ENCODE measurements around the gene IRF1. TPM values are rescaled to one million over a fixed set of nuclear protein-coding genes. Genes with fewer than 3 reads are reported as not detected.
"Not testable (repeated sequence)": the region's sequence is repeated elsewhere in the genome, so short reads cannot be mapped to it uniquely, and the experiment has no call there.

Gene IRF1
- total RNA-seq, 1 donor from 2014 or later, result 545 TPM

DNA sequence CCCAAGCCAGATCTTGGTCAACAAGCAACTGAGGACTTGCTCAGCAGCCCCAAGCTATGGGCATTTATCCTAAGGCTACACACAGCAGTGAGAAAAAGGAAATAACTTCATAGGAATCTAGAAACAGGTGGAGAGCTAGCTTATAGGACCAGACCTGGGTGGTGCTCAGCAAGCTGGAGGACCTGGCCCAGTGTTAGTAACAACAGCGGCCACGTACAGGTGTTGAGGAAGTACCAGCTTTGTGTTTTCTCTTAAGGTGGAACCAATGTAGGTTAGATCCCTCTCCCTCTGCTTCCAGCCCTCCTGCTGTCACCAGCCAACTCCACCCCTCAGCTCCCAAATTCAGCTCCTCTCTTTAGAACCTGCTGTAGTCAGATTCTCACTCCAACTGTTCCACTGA is 43.4 kb downstream of the IRF1 start:
- intact Hi-C loops (cut with micrococcal nuclease), result no loop called here

DNA sequence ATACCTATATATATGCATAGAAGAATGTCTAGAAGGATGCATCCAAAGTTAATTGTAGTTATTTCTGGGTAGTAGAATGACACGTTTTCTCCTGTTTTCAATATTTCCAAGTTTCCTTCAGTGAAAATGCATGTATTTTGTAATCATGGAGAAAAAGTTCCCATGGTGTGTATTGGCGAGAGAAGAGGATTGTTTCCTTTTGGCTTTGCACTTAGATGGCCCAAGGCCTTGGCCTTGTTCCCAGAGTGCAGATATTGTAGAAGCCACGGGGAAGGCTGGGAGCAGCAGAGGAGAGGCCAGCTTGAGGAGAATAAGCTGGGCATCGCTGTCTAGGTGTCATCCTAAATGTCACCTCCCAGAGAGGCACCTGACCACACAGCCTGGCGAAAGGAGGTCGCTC is 44.0 kb downstream of the IRF1 start:
- intact Hi-C loops (cut with micrococcal nuclease), result loop anchor here (1.0 kb wide), 1 partner anchor 9 kb away; no protein-coding TSS in a partner anchor

DNA sequence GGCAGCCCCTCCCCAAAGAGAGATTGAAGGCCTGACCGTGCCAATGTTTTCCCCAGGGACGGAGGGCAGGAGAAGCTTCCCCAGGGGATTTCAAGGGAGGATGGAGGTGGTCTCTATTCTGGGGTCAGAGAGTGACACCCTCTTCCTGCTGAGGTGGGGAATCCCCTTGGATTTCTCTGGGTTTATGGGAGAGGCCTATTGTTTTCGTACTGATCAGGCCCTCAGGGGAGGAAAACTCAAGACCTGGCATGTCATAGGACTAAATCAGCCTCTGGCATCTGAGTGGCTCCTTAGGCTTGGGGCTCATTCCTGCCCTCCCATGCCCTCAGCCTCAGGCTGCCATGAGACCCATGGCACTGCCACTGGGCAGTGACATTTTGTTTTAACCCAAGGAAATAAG is 44.6 kb downstream of the IRF1 start:
- intact Hi-C loops (cut with micrococcal nuclease), result loop anchor here (1.0 kb wide), 1 partner anchor 9 kb away; no protein-coding TSS in a partner anchor

DNA sequence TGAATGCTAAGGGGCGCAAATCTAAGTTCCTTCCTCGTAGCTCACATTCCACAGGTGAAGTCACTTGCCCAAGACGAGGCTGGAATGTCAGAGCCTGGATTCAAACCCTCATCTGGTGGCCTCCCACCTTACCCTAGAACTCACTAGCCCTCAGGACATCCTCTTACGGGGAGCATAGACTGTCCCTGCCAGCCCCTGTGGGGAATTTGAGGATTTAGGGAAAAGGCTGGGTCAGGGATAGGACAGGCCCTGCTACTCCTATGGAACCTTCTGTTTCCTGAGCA is 45.0 kb downstream of the IRF1 start:
- intact Hi-C loops (cut with micrococcal nuclease), result no loop called here

DNA sequence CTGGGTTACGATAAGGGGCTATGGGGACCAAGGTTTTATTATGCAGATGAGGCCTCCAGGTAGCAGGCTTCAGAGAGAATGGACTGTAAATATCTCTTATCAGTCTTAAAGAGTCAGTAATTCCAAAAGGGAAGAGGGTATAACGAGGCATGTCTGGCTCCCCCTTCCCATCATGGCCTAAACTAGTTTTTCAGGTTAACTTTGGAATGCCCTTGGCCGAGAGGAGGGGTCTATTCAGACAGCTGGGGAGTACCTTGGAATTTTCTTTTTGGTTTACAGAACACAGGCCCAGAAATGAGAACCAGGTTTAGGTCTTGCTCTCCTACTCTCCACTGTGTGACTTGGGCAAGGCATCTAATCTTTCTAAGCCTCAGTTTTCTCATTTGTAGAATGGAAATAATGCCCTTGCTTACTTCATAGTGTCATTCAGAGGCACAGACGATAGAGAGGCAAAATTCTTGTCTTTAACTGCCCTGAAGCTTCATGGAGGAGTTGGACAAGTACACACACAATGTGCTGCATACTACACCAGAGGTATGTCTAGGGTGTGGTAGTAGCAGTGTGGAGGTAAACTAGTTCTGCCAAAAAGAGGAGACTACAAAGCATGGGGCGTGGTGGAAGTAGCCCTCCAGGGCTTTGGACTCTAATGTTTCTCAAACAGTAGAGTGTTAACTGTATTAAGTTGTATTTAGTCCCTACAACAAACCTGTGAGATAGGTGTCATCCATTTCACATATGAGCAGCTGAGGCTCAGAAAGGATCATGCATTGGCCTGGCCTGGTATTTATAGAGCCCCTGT is 45.5 kb downstream of the IRF1 start:
- intact Hi-C loops (cut with micrococcal nuclease), result no loop called here

DNA sequence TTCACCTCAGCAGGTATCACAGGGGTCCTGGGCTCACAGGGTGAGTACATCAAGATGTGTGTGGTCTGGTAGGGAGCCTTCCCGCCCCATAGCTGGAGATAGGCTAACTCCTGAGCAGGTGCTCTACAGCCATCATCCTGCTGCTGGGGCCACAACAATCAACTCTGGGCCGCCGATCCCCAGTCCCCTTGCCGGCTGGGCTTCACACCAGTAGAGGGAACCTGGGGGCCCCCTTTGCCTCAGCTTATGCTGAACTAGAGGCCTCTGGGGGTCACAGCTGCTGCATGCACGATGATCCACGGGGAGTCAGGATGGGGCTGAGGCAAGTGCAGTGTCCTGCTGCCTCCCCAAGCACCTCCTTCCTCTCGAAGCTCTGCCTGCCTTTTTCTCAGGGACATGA is 46.5 kb downstream of the IRF1 start:
- intact Hi-C loops (cut with micrococcal nuclease), result no loop called here

DNA sequence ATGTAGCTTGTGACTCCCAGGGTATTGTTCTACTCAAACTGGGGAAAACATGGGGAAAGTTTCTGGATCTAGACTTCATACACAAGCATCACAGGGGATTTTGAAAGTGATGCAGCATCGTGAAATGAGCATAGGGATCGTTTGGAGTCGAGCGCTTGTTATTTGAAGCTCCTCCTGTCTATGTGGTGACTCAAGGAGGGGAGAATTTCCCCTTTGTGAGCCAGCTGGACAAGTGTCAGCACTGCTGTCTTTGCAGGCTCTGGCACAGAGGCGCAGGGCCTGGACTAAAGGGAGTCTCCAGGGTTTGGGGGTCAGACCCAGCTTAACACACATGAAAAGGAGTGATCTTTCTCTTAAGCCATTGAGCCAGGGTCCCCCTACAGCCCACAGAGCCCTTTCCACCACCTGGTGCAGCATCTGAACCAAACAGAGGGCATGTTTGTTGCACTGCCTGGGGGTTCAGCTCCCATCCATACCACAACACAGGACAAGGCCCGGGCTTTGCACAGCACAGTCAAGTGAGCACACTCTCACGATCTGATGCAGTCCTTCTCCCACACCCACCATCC is 51.0 kb downstream of the IRF1 start:
- intact Hi-C loops (cut with micrococcal nuclease), result no loop called here

DNA sequence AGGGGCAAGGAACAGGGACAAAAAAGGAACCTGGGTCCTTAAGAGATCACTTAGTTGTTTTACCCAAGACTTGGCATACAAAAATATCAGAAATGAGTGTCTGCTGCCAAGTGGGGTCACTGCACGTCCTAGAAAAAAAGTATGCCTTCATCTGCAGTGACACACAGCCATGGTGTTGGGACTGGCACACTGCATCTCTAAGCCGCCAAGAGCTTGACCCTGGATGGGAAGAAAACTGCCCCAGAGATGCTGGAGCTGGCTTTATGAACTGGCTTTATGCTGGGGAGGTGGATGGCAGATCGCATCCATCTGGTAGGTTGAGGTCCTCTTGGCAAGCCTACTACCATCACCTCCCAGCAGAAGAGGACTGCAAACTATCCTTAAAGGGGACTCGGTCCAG is 51.7 kb downstream of the IRF1 start:
- intact Hi-C loops (cut with micrococcal nuclease), result no loop called here

DNA sequence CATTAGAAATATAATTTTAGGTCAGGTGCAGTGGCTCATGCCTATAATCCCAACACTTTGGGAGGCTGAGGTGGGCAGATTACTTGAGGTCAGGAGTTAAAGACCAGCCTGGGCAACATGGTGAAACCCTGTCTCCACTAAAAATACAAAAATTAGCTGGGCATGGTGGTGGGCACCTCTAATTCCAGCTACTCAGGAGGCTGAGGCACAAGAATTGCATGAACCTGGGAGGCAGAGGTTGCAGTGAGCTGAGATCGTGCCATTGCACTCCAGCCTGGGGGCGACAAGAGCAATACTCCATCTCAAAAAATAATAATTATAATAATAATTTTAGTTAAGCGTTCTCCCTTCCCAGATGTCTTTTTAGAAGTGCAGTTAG is 52.3 kb downstream of the IRF1 start:
- intact Hi-C loops (cut with micrococcal nuclease), result not testable (repeated sequence)

DNA sequence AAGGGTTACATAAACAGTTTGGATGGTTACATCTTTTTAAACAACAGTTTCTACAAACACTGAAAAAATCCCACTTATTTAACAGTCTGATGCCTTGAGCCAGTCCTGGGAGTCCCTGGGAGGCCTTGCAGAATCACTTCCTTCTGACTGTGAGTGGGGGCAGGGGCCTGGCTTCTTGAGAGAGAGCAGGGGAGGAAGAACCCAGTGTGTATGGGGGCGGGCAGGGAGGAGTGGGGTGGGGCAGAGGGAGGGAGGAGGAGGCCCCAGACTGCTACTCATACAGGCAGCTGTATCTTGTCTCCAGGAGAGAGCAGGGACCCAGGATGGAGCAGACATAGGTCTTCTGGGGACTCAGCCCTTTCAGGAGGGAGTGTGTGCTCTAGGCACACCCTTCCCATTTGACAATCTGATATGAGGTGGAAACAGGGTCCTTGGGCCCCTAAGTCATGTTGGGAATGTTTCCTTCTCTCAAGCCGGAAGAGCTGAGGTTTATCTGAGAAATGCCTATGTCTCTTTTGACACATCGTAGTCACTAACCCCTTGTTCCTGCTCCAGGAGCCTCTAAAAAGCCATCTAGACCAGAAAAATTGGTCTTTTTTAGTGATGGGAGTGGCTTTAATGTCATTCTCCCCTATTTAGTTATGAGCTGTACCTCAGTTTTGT is 52.8 kb downstream of the IRF1 start:
- intact Hi-C loops (cut with micrococcal nuclease), result loop anchor here (1.0 kb wide), 5 partner anchors 9 to 36 kb away; no protein-coding TSS in a partner anchor

DNA sequence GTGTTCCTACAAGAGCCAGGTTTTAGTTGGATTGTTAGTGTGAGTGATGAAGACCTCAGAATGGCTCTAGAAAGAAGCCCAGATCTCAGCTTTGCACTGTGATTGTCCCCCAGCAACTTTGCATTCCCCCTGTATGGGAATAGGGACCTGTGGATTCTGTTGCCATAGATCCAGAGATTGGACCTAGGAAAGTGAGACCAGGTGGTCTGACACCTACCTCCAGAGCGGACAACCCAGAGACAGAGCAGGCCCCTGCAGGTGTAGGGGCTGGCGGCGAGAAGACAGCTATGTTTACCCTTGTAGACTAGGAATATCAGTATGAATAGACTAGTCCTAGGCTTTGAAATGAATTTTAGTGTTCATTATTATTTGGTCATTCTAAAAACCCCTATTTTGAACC is 53.6 kb downstream of the IRF1 start:
- intact Hi-C loops (cut with micrococcal nuclease), result loop anchor here (1.0 kb wide), 5 partner anchors 9 to 36 kb away; no protein-coding TSS in a partner anchor

DNA sequence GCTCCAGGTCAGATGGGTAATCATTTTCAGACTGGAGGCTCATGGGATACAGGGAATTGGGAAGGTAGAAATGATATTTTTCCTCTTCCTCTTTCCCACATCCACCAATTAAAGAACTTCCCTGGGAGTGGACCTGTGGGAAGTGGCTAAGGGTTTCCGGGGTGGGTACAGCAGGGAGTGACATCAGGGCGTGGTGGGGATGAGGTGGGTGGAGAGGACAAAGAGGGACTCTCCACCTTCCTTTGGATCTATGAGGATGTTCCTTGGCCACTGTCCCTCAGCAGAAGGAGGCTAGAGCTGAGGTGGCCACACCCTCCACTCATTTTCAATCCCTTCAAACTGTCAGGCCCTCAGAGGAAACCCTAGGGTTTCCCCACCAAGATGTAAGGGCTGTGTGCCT is 54.7 kb downstream of the IRF1 start:
- intact Hi-C loops (cut with micrococcal nuclease), result no loop called here

DNA sequence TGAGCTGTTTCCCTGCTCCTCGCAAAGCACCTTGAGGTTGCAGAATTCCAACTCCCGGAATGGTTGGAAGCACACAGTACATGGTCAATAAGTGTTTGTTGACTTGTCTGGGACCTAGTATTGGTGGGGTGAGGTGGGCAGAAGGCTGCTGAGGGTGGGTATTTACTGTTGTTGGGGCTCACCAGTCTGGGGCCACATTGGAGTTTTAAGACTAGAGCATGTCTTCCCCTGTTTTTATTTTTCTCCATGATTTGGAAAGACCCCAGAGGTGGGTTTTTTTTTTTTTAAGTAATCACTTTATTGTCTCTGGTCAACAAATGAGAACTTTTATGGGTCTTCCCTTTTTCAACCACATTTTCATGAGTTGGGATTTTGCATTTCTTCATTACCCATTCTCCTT is 55.1 kb downstream of the IRF1 start:
- intact Hi-C loops (cut with micrococcal nuclease), result no loop called here

DNA sequence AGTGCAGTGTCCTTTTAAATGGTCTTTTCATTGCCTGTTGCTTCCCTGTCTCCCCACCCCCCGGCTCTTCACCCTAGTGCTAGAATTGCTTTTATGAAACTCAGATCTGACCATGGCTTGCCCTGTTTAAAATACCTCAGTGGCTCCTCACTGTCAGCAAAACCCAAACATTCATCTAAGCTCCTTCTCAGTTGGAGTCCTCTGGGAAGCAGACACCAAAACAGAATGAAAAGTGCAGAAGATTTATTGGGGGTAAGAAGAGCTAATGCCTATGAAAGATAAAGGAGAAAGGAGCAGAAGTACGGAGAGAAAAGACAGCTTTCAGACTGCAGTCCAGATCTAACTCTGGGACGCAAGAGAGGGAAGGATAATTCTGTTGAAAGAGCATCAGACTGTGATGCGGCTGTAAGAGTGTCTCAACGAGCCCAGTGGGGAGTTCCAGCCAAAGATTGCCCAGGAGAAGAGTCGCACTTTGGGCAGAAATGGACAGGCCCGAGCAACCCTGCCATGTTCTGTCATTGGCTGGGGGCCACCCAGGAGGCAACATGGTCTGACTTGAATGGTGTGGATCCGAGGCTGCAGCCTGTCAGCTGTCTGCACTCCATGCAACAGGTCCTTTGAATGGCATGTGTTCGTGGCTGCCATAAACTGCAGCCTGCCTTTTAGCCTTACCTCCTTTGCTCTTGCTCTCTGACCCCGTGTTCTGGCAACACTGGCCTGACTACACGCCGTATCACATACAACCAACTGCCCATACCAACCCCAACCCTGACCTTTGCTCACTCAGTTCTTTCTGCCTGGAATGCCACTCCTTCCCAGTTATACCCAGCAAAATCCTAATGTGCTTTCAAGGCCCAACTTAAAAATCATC is 55.9 kb downstream of the IRF1 start:
- intact Hi-C loops (cut with micrococcal nuclease), result no loop called here

DNA sequence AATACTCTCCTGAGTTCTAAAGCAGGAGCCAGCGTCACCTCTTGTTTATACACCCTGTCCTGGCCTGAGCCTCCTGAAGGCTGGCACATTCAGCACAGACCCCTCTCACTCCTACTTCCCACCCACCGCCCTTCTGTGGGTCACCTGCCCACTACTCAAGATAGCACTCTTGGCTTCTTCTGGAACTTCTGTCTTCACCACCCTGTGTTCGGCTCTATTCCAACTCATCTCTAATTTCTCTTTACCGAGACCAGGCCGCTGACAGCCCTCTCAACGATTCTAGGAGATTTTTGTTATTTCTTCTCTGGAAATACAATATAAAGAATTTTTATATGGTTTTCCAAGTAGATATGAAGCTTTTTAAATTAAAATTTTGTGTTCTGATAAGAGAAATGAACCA is 57.4 kb downstream of the IRF1 start:
- intact Hi-C loops (cut with micrococcal nuclease), result no loop called here

DNA sequence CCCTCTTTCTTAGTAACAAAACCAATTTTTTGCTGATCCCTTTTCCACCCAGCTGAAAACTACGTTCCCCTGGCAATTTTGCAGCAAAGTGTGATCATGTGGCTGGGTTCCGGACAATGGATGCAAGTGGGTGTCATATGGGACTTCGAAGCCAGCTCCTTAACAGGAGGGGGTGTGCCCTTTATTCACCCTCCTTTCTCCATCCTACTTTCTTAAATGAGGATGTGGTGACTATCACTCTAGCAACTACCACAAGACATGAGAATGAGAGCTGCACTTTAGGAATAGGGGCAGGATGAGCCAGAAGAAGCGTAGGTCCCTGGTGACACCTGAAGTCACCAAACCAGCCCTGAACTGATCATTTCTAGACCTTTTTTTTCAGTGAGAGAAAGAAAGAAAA is 58.9 kb downstream of the IRF1 start:
- intact Hi-C loops (cut with micrococcal nuclease), result no loop called here

Other genes with a start within 250 kb of the IRF1 start
- gene PDLIM4, start 233.1 kb downstream of the IRF1 start, total RNA-seq, result 0.17 and 0.74 TPM in 2 replicates
- 0.12 and 0.25 TPM in 2 replicates for gene SLC22A4, start 196.4 kb downstream of the IRF1 start, total RNA-seq
- gene SLC22A5, start 121.1 kb downstream of the IRF1 start, total RNA-seq, result 4.8 and 5.0 TPM in 2 replicates
- gene IL5, start 52.7 kb upstream of the IRF1 start, total RNA-seq, result 0.34 and 0.39 TPM in 2 replicates
- 26.8 and 28.4 TPM in 2 replicates for gene RAD50, start 66.2 kb upstream of the IRF1 start, total RNA-seq
- gene IL13, start 167.4 kb upstream of the IRF1 start, total RNA-seq, result 130 and 131 TPM in 2 replicates
- gene IL4, start 183.2 kb upstream of the IRF1 start, total RNA-seq, result 12.7 and 12.8 TPM in 2 replicates
- 41.2 and 42.9 TPM in 2 replicates for gene KIF3A, start 246.8 kb upstream of the IRF1 start, total RNA-seq

Measured in T-helper 1 cell treated with Interleukin-12 subunit alpha and Interleukin-12 subunit beta and Interleukin-4 antibody, amounts not matched to agents 30 ng/mL and 1 ng/mL, for 36 hours (primary cell).